SU-DHL-6 (cell line): Measurements from ENCODE around the gene NTRK3.

Experiments used
- H2AFZ ChIP-seq: fragments of 200-600 bp; sonication (generic); 2 replicates; pipeline ENCODE4 v1.6.1; 2014; ENCODE audit warnings: low read depth, mild to moderate bottlenecking, moderate library complexity, mixed read lengths, antibody characterized with exemption, low read length; ENCODE audit not compliant: severe bottlenecking
- H3F3A ChIP-seq: fragments of 200-600 bp; shearing (Covaris generic); 2 replicates; pipeline ENCODE4 v1.6.0; 2016; ENCODE audit warnings: antibody characterized with exemption, mild to moderate bottlenecking; ENCODE audit not compliant: insufficient read depth
- H3K27ac ChIP-seq: fragments of 200-600 bp; sonication (generic); 2 replicates; pipeline ENCODE4 v1.5.1; 2016; ENCODE audit warnings: low read depth, mild to moderate bottlenecking, low read length, moderate library complexity, mixed read lengths
- H3K27me3 ChIP-seq: fragments of 200-600 bp; sonication (generic), shearing (Covaris generic); 2 replicates; pipeline ENCODE4 v1.6.0; 2014; ENCODE audit warnings: mild to moderate bottlenecking, low read length
- H3K36me3 ChIP-seq: fragments of 200-600 bp; sonication (generic); 2 replicates; pipeline ENCODE4 v1.6.1; 2014; ENCODE audit warnings: mild to moderate bottlenecking, low read length, mixed read lengths
- H3K4me2 ChIP-seq: fragments of 300-600, 200-600 bp; shearing (Covaris generic), sonication (generic); 2 replicates; pipeline ENCODE4 v1.6.0; 2014; ENCODE audit warnings: low read length, low read depth, mild to moderate bottlenecking; ENCODE audit not compliant: poor library complexity, severe bottlenecking
- H3K4me3 ChIP-seq: fragments of 200-600 bp; sonication (generic); 2 replicates; pipeline ENCODE4 v1.5.1; 2014; ENCODE audit warnings: antibody characterized with exemption, low read length, mild to moderate bottlenecking, mixed read lengths; ENCODE audit not compliant: insufficient read depth, poor library complexity, severe bottlenecking
- H3K79me2 ChIP-seq: fragments of 200-600 bp; sonication (generic); 2 replicates; pipeline ENCODE4 v1.6.1; 2014; ENCODE audit warnings: mild to moderate bottlenecking, low read length, moderate library complexity; ENCODE audit not compliant: insufficient read depth
- H3K9ac ChIP-seq: fragments of 200-600 bp; sonication (generic); 2 replicates; pipeline ENCODE4 v1.7.0; 2014; ENCODE audit warnings: mild to moderate bottlenecking, low read length
- H3K9me2 ChIP-seq: fragments of 200-600 bp; sonication (generic); replicated peaks from 2 replicates; pipeline ENCODE4 v1.6.1; 2014; ENCODE audit warnings: low read length; ENCODE audit not compliant: insufficient read depth
- H3K9me3 ChIP-seq: fragments of 200-600 bp; sonication (generic); 2 replicates; pipeline ENCODE4 v1.6.1; 2014; ENCODE audit warnings: low read length, mixed read lengths; ENCODE audit not compliant: insufficient read depth
- H4K20me1 ChIP-seq: fragments of 200-600 bp; sonication (generic); 2 replicates; pipeline ENCODE4 v1.6.1; 2014; ENCODE audit warnings: low read depth, mild to moderate bottlenecking, antibody characterized with exemption, low read length, moderate library complexity, mixed read lengths
- EZH2phosphoT487 ChIP-seq: fragments of 200-600 bp; sonication (generic), shearing (Covaris generic); conservative IDR thresholded peaks from 2 replicates; pipeline ENCODE4 v1.6.1; 2018; ENCODE audit warnings: mild to moderate bottlenecking, antibody characterized with exemption, low read length, moderate library complexity, mixed read lengths
- TF ChIP-seq, protein P1 (sequence below): fragments of 200-600 bp; sonication (generic); IDR thresholded peaks from one replicate; pipeline ENCODE4 v1.5.1; 2017; ENCODE audit warnings: antibody characterized with exemption, mild to moderate bottlenecking, low read length, moderate library complexity; ENCODE audit not compliant: insufficient read depth, poor library complexity, severe bottlenecking

NTRK3 gene

GRCh38 chr15:87924433-87924832 lies 332.1 kb downstream of the NTRK3 start:
- Histone ChIP-seq H2AFZ (no peak overlapping the region), H3F3A (no peaks in the 10 kb centered on the region), H3K9ac (no peak overlapping the region), H3K4me2 (no peak overlapping the region), H3K36me3 (no peaks in the 10 kb centered on the region), H3K27ac (no peak overlapping the region), H3K79me2 (no peaks in the 10 kb centered on the region), H3K4me3 (no peak overlapping the region), H3K27me3 (no peaks in the 10 kb centered on the region), H4K20me1 (no peaks in the 10 kb centered on the region), H3K9me2 (no peaks in the 10 kb centered on the region), H3K9me3 (no peaks in the 10 kb centered on the region)
- no peak for TF ChIP-seq EZH2phosphoT487
- TF ChIP-seq, protein P1, sequence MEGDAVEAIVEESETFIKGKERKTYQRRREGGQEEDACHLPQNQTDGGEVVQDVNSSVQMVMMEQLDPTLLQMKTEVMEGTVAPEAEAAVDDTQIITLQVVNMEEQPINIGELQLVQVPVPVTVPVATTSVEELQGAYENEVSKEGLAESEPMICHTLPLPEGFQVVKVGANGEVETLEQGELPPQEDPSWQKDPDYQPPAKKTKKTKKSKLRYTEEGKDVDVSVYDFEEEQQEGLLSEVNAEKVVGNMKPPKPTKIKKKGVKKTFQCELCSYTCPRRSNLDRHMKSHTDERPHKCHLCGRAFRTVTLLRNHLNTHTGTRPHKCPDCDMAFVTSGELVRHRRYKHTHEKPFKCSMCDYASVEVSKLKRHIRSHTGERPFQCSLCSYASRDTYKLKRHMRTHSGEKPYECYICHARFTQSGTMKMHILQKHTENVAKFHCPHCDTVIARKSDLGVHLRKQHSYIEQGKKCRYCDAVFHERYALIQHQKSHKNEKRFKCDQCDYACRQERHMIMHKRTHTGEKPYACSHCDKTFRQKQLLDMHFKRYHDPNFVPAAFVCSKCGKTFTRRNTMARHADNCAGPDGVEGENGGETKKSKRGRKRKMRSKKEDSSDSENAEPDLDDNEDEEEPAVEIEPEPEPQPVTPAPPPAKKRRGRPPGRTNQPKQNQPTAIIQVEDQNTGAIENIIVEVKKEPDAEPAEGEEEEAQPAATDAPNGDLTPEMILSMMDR = no peak

- Histone ChIP-seq H3K27me3 (no peaks in the 10 kb centered on the region), H3K9me2 (no peaks in the 10 kb centered on the region), H3F3A (no peaks in the 10 kb centered on the region), H3K4me2 (no peak overlapping the region), H3K79me2 (no peaks in the 10 kb centered on the region), H4K20me1 (no peaks in the 10 kb centered on the region), H3K36me3 (no peaks in the 10 kb centered on the region), H3K9me3 (no peaks in the 10 kb centered on the region), H3K4me3 (no peak overlapping the region), H3K9ac (no peak overlapping the region), H3K27ac (no peak overlapping the region), H2AFZ (no peak overlapping the region)
- TF ChIP-seq, protein P1 = no peak
- no peak for TF ChIP-seq EZH2phosphoT487
These were observed 337.5 kb downstream of the NTRK3 start for GRCh38 chr15:87919064-87919463.

DNA sequence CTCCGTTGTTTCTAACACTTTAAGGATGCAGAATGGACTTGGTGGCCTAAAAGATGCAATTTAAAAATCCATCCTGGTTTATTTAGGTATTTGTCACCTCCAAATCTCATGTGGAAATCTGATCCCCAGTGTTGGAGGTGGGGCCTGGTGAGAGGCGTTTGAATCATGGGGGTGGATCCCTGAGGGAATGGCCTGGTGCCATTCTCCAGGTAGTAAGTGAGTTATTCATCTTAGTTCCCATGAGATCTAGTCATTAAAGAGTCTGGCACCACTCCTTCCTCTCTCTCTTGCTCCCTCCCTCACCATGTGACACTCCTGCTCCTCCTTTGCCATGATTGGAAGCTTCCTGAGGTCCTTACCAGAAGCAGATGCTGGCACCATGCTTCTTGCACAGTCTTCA lies 339.1 kb downstream of the NTRK3 start:
- no peak overlapping the region for H2AFZ ChIP-seq
- no peaks in the 10 kb centered on the region for H3K9me3 ChIP-seq
- no peaks in the 10 kb centered on the region for H3F3A ChIP-seq
- H3K4me2 ChIP-seq = no peak overlapping the region
- H4K20me1 ChIP-seq = no peaks in the 10 kb centered on the region
- H3K9ac ChIP-seq = no peak overlapping the region
- TF ChIP-seq, protein P1 = no peak
- TF ChIP-seq EZH2phosphoT487 = no peak
- H3K4me3 ChIP-seq = no peak overlapping the region
- H3K27me3 ChIP-seq = no peaks in the 10 kb centered on the region
- H3K79me2 ChIP-seq = no peaks in the 10 kb centered on the region
- no peaks in the 10 kb centered on the region for H3K9me2 ChIP-seq
- no peak overlapping the region for H3K27ac ChIP-seq
- no peaks in the 10 kb centered on the region for H3K36me3 ChIP-seq

DNA sequence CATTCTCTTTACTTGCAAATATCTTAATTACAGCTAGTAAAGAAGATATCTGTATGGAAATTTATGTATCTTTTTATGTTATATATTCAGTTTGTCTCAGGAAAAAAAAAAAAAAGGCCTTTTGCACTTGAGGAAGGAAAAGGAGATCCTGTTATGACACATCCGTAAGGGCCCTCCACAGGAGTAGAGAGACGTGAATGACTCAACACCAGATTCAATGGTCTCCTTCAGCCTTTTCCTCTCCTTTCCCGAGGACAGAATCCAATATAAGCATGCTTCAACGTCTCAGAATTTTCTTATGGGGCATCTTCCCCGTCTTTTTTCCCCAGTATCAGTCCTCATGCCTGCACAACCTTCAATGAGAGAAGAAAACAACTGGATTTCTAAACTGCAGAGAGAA lies 340.3 kb downstream of the NTRK3 start:
- no peaks in the 10 kb centered on the region for H3K9me2 ChIP-seq
- H3F3A ChIP-seq = no peaks in the 10 kb centered on the region
- H4K20me1 ChIP-seq = no peaks in the 10 kb centered on the region
- no peaks in the 10 kb centered on the region for H3K36me3 ChIP-seq
- H3K27me3 ChIP-seq = no peaks in the 10 kb centered on the region
- TF ChIP-seq EZH2phosphoT487 = no peak
- TF ChIP-seq, protein P1 = no peak
- H3K27ac ChIP-seq = no peak overlapping the region
- no peak overlapping the region for H3K4me2 ChIP-seq
- no peaks in the 10 kb centered on the region for H3K9me3 ChIP-seq
- no peak overlapping the region for H3K9ac ChIP-seq
- H2AFZ ChIP-seq = no peak overlapping the region
- H3K79me2 ChIP-seq = no peaks in the 10 kb centered on the region
- H3K4me3 ChIP-seq = no peak overlapping the region
